HCT116 (cell line): ENCODE data around the gene THSD4.

Experiments used
- EZH2 ChIP-seq: fragments of 200-600 bp; sonication (generic); IDR thresholded peaks from 2 replicates; pipeline ENCODE4 v1.6.1; 2017; ENCODE audit warnings: antibody characterized with exemption, mixed run types
- POLR2A ChIP-seq: IDR thresholded peaks from 2 replicates; pipeline ENCODE4 v1.7.0; 2011; ENCODE audit warnings: borderline replicate concordance; ENCODE audit not compliant: insufficient read depth, insufficient read length; ENCODE audit errors: extremely low read depth
- SP1 ChIP-seq: IDR thresholded peaks from 2 replicates; pipeline ENCODE4 v1.6.1; 2012; ENCODE audit warnings: low read depth
- YY1 ChIP-seq: IDR thresholded peaks from 2 replicates; pipeline ENCODE4 v1.6.1; 2011; ENCODE audit warnings: low read length, low read depth, moderate library complexity, mild to moderate bottlenecking; ENCODE audit not compliant: insufficient replicate concordance; ENCODE audit errors: extremely low read depth
- ZFX ChIP-seq: fragments of 450-650 bp; IDR thresholded peaks from 2 replicates; pipeline ENCODE4 v1.6.1; 2017
- TF ChIP-seq, protein P1 (sequence below): IDR thresholded peaks from 2 replicates; pipeline ENCODE4 v1.6.1; 2012
- TF ChIP-seq, protein P2 (sequence below), 3 experiments: fragments of 200-600 bp in 1 of 3; sonication (generic) in 1 of 3; IDR thresholded peaks in 2 of 3; conservative IDR thresholded peaks in 1 of 3; 2 replicates each; pipeline ENCODE4 v1.5.1; 2012 to 2017; ENCODE audit warnings: low read depth in 2 of 3, low read length in 2 of 3, antibody characterized with exemption in 1 of 3, borderline replicate concordance in 1 of 3, control low read depth in 1 of 3, mild to moderate bottlenecking in 1 of 3, mixed read lengths in 1 of 3, mixed run types in 1 of 3, moderate library complexity in 1 of 3; ENCODE audit not compliant: insufficient read depth in 1 of 3

DNA sequence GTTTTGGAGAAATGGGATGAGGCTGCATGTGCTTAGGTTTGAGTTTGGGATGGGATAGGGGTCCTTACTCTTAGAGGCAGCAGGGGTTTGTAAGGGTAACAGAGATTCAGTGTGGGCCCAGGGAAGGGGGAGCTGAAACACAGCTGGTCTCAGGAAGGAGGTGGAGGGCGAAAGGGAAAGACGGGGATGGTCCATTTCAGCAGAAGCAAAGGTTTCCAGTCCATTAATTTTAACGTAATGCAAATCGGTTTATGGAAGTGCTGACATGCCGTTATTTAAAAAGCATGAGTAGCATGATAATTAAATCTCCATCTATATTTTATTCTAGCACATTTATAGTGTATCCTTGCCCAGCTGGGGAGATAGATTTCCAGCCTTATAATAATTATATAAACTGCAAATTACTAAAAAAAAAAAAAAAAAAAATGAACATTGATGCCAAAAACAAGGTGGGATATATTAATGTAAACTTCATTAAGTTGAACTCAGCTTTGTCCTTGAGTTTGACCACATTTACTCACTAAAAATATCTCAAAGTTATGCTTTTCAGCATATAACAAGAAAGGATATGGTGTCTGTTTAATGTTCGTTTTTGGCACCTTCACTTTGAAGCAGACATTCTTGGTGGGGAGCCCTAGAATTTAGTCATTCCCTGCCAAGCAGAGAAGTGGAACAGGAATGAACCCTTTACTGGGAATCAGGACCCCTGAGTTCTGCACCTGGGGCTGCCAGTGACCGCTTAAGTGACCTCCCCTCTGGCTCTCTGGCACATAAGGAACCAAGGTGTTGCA lies 234.7 kb downstream of the THSD4 start:
- TF ChIP-seq, protein P1, sequence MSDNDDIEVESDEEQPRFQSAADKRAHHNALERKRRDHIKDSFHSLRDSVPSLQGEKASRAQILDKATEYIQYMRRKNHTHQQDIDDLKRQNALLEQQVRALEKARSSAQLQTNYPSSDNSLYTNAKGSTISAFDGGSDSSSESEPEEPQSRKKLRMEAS: no peak
- TF ChIP-seq POLR2A (no peak), SP1 (no peak), EZH2 (no peak), ZFX (no peak), YY1 (no peak)
- TF ChIP-seq, protein P2, sequence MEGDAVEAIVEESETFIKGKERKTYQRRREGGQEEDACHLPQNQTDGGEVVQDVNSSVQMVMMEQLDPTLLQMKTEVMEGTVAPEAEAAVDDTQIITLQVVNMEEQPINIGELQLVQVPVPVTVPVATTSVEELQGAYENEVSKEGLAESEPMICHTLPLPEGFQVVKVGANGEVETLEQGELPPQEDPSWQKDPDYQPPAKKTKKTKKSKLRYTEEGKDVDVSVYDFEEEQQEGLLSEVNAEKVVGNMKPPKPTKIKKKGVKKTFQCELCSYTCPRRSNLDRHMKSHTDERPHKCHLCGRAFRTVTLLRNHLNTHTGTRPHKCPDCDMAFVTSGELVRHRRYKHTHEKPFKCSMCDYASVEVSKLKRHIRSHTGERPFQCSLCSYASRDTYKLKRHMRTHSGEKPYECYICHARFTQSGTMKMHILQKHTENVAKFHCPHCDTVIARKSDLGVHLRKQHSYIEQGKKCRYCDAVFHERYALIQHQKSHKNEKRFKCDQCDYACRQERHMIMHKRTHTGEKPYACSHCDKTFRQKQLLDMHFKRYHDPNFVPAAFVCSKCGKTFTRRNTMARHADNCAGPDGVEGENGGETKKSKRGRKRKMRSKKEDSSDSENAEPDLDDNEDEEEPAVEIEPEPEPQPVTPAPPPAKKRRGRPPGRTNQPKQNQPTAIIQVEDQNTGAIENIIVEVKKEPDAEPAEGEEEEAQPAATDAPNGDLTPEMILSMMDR (IDR thresholded peaks at IDR 0.05 in 2 of 3, conservative IDR thresholded peaks at IDR 0.05 in 1 of 3; ENCODE audit: borderline replicate concordance in 1 of 3, insufficient read depth in 1 of 3, low read depth in 2 of 3, low read length in 2 of 3): no peak
